Embryonic facial prominence (tissue), 1 donor: Measurements from ENCODE around the gene PDE10A.
"Not testable (repeated sequence)": the region's sequence is repeated elsewhere in the genome, so short reads cannot be mapped to it uniquely, and the experiment has no call there.

Experiments
- DNase-seq: peaks from one replicate; pipeline ENCODE4 v3.0.0-alpha.2; 2016; ENCODE audit errors: extremely low spot score

The PDE10A gene

DNA sequence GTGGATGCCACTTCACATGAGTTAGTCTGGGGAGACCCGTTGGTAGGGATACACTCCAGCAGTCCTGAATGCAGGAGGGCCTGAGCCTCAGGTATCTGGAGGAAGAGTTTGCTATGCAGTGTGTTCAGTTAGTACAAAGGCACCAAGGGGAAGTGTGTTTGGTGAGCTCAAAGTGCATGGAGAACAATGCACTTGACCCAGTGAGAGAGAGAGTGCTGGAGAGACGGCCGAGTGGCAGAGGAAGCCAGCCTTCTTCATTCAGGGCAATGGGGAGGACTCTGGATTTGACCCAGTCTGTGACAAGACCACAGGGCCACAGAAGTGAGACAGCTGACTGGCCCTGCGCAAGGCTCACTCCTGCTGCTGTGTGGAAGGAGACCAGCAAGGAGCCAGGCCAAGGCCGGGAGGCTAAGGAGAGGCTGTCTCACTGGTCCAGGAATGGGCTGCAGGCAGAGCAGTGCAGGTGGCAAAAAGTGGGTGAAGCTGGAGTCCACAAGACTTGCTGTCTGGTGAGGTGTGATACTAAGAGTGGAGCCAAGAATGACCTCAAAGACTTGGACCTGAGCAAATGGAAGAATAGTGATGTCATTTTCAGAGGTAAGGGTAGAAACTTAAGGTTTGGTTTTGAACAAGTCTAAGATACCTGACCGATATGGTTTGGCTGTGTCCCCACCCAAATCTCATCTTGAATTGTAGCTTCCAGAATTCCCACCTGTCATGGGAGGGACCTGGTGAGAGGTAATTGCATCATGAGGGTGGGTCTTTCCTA lies 38.0 kb downstream of the PDE10A start:
- DNase-seq = no peak

- DNase-seq = no peak
These were observed 41.1 kb downstream of the PDE10A start for GRCh38 chr6:165621940-165622339.

- not testable (repeated sequence) for DNase-seq
These were observed 44.1 kb downstream of the PDE10A start for GRCh38 chr6:165618891-165619290.

DNA sequence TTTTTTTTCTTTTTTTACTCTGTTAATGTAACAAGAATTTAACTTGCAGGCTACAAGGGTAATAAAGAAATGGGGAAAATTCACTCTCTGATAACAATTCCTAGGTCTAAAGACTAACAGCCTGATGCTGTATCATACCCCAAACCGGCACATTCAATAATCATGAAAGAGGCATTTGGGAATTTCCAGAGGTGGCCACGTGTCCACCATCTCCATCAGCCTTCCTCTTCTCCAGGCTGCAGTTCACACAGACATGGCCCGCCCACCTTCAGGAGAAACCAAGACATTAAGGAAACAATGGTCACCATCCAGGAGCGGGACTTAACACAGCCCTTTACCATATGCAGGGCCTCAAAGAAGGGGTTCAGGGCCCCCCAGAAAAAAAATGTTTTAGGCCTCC lies 44.8 kb downstream of the PDE10A start:
- no peak for DNase-seq

- DNase-seq = no peak
These were observed 45.5 kb downstream of the PDE10A start for GRCh38 chr6:165617528-165617927.

- DNase-seq = no peak
These were observed 46.9 kb downstream of the PDE10A start for GRCh38 chr6:165616116-165616515.

DNA sequence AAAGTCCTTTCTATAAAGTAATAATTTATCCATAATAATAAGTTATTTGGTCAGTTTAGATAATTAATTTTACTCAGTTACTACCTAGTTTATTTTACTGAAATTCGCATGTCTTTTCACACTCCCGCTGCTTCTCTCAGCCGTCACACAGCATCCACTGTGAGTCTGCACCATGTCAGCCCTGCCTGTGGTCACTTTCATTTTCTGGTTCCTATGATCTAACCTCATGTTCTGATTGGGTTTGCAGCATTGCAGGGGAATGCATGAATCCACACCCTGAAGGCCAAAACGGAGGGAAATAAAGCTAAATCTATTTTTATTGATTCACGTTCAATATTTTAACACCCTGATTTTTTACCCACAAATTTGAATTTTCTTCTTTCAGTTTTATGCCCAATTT lies 47.4 kb downstream of the PDE10A start:
- DNase-seq = no peak

DNA sequence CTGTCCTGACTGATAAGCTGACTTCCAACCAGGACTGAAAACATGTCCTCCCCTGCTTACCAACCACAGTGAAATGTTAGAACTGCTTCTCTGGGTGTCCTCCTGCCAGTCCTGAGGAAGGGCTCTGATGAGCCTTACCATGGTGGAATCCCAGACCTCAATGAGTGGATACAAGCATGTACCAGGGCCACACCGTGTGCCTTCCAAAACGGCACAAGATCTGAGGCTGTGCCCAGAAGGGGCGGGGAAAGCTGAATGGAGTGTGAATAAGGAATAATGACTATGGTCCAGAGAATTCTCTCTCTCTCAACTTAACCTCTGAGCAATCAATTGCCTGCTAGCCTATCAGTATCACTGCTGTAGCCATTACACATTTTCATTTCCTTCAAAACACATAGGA lies 51.7 kb downstream of the PDE10A start:
- no peak for DNase-seq

- not testable (repeated sequence) for DNase-seq
These were observed 54.5 kb downstream of the PDE10A start for GRCh38 chr6:165608577-165608976.

DNA sequence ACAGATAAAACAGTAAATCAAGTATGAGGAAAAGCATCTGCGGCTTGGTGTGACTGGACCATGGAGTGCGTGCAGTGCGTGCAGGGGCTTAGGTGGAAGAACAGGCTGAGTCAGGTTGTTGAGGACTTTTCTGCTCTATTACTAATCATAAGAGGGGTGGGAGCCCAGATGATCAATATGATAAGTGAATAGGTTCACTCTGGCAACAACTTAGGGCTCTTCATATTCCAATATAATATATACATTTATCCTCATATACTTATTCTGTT lies 56.4 kb downstream of the PDE10A start:
- DNase-seq = no peak

- DNase-seq = no peak
These were observed 56.9 kb downstream of the PDE10A start for GRCh38 chr6:165605901-165606739.

GRCh38 chr6:165605182-165605875 lies 57.7 kb downstream of the PDE10A start:
- no peak for DNase-seq

DNA sequence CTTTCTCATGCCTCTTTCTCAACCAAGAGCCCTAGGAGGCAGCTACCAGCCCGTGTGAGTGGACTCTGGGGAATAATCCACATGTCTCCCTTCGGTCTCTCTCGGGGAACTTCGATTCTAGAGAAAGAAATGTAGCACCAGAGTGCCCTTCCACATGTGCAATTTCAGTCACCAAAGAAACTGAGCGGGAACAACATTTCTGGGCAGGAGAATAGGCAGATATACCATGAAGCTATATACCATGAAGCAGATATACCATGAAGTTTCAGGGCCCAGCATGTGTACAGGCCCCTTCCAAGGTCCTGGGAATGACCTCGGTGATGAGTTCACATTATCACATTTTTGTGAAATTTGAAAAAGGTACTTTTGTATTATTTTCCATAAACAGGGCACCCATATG lies 60.8 kb downstream of the PDE10A start:
- no peak for DNase-seq

DNA sequence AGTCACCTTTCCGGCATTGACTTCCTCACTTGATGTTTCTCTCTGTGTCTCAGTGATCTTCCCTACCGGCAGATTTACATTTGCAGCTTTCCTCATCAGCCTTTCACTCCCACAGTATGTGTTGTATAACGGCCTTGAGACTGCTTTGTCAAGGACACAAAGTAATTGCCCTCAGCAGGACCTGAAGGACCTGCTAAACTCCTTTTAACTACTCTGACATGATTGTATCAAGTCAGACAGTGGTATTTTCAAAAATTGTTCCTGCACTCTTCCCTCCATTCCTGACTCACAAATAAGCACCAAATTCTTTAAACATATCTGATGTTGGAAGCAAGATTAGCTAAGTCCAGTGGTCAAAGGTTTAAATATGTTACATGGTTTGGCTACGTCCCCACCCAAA lies 62.4 kb downstream of the PDE10A start:
- DNase-seq = no peak

DNA sequence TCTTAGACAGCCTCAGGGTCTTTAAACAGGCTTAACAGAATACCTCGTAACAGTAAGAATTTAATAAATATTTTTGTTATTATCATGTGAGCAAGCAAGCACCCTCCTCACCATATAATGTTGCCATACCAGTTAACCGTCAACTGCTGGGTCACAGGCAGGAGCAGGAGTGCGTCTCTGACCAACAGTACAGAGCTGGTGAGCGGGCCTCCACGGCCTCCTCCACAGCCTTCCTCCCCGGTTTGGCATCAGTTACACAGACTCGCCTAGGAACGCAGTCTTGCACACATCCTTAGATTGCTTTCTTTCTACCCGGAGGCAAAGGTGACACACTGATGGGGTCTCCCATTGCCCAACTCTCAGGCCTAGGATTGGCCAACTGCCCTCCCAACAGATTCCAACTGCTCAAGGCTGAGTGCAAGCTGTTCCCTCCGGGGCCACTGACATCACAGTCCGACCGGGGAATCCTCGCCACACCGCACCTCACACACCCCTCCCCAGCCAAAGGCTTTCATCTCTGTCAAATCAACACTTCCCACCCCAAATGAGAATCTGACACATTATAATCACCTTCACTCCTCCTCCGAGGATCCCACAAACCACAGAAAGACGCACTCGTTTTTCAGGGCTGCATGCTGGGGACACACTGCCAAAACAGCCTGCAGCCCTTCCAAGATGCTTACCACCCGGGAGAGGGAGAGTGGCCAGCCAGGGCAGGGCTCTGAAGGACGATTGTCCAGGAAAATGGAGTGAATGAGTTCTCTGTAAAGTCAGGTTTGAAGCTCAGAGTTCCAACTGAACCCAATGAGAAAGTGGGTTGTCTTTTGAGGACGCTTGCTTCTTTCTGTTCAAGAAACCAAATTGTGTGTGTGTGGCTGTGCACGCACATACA lies 63.2 kb downstream of the PDE10A start:
- no peak for DNase-seq

GRCh38 chr6:165599121-165599520 lies 63.9 kb downstream of the PDE10A start:
- no peak for DNase-seq

DNA sequence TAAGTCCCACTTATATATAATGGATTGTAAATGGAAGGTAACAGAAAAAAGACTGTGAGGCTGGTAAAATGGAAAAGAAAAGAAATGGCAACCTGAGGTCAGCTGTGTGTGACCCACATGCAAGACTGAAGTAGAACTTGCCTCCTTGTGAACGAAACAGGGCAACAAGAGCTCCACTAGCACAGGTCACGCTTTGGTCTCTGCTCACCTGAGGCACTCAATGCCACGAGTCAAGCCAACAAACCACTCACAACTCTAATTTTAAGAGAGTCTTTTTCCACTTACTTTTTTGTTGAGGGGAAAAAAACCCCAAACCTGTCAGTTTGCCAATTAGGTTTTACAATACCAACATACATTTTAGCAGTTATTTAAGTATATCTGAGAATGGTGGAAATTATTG lies 65.2 kb downstream of the PDE10A start:
- DNase-seq = no peak

DNA sequence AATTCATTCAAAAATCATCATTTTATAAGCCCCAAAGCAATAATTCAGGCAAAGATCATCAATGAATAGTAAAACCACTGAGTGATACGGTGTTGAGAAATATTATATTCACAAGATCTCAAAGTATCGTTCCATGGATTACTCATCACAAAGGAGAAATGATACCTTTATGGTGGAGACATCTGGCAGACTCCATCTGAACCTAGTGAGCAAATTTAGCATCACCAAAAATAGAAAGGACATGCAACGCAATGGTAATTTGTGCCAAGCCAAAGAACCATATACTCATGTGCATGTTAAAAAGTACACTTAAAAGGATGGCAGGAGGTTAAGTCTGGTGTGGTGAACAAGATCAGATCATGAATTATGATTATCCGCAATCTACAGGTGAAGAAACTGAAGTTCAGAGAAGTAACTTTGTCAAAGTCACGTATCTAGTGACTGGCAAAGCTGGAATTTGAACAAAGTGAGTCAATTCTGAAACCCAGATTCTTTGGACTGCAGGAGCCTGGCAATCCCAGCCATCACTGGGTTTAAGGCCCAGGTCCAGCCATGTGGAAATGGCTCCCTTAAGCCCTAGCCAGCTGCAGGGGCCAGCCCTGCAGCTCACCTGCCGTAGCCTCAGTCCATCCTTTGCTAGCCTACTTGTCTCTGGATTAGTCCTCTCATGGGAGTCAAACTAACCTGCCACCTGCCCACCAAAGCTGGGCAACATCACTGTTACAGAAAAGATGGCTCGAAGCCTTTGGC lies 68.3 kb downstream of the PDE10A start:
- DNase-seq = no peak

DNA sequence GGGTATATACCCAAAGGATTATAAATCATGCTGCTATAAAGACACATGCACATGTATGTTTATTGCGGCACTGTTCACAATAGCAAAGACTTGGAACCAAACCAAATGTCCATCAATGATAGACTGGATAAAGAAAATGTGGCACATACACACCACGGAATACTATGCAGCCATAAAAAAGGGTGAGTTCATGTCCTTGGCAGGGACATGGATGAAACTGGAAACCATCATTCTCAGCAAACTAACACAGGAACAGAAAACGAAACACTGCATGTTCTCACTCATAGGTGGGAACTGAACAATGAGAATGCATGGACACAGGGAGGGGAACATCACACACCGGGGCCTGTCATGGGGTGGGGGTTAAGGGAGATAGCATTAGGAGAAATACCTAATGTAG lies 70.1 kb downstream of the PDE10A start:
- DNase-seq = not testable (repeated sequence)

GRCh38 chr6:165588515-165588914 lies 74.5 kb downstream of the PDE10A start:
- DNase-seq = no peak

- DNase-seq = no peak
These were observed 75.8 kb downstream of the PDE10A start for GRCh38 chr6:165587206-165587605.
